Kidney epithelial cell (primary cell): ENCODE measurements around the gene DENND5B. TPM values are rescaled to one million over a fixed set of nuclear protein-coding genes. Genes with fewer than 3 reads are reported as not detected.

ENCODE experiments used
- DNase-seq: peaks from one replicate; pipeline ENCODE4 v3.0.0-alpha.2; 2010; ENCODE audit warnings: low read depth
- H3K27me3 ChIP-seq: 2 replicates; pipeline ENCODE4 v1.6.0; 2011; ENCODE audit warnings: low read length; ENCODE audit not compliant: control insufficient read depth, insufficient read depth
- H3K36me3 ChIP-seq: 2 replicates; pipeline ENCODE4 v1.5.1; 2011; ENCODE audit warnings: low read length; ENCODE audit not compliant: control insufficient read depth, insufficient read depth
- H3K4me3 ChIP-seq: 2 replicates; pipeline ENCODE4 v1.5.1; 2011; ENCODE audit warnings: low read depth, mild to moderate bottlenecking, control low read depth, low read length
- CTCF ChIP-seq: IDR thresholded peaks from 2 replicates; pipeline ENCODE4 v1.5.1; 2011; ENCODE audit warnings: mild to moderate bottlenecking, moderate library complexity, low read length, control low read depth, inconsistent platforms; ENCODE audit not compliant: insufficient read depth, poor library complexity, severe bottlenecking
- total RNA-seq: library from RNA; depleted of rRNA; stranded (reverse); fragments of >200 nt; gene quantifications from 2 replicates; pipeline ENCODE4 v1.2.3, GENCODE V29; 2015

Gene DENND5B
- total RNA-seq, 1 donor from 2014 or later, result 7.6 TPM

GRCh38 chr12:31440586-31440985, 150.3 kb downstream of the DENND5B start:
- Histone ChIP-seq H3K4me3 (no peak overlapping the region), H3K36me3 (no peaks in the 10 kb centered on the region), H3K27me3 (no peaks in the 10 kb centered on the region)
- DNase-seq, result no peak
- no peak for TF ChIP-seq CTCF

GRCh38 chr12:31440134-31440533, 150.8 kb downstream of the DENND5B start:
- H3K4me3 ChIP-seq, result no peak overlapping the region
- DNase-seq, result no peak
- H3K36me3 ChIP-seq, result no peaks in the 10 kb centered on the region
- H3K27me3 ChIP-seq, result no peaks in the 10 kb centered on the region
- no peak for TF ChIP-seq CTCF

GRCh38 chr12:31431721-31432240, 159.2 kb downstream of the DENND5B start:
- Histone ChIP-seq H3K36me3 (no peaks in the 10 kb centered on the region), H3K4me3 (no peak overlapping the region), H3K27me3 (no peaks in the 10 kb centered on the region)
- DNase-seq, result no peak
- no peak for TF ChIP-seq CTCF

GRCh38 chr12:31423405-31423804, 167.5 kb downstream of the DENND5B start:
- TF ChIP-seq CTCF, result no peak
- no peaks in the 10 kb centered on the region for H3K36me3 ChIP-seq
- no peaks in the 10 kb centered on the region for H3K27me3 ChIP-seq
- no peak for DNase-seq
- no peak overlapping the region for H3K4me3 ChIP-seq

- TF ChIP-seq CTCF, result no peak
- H3K36me3 ChIP-seq, result no peaks in the 10 kb centered on the region
- no peak for DNase-seq
- H3K27me3 ChIP-seq, result no peaks in the 10 kb centered on the region
- no peak overlapping the region for H3K4me3 ChIP-seq
Measured at GRCh38 chr12:31412292-31412801, 178.6 kb downstream of the DENND5B start.

GRCh38 chr12:31408763-31409162, 182.2 kb downstream of the DENND5B start:
- no peak for TF ChIP-seq CTCF

More at GRCh38 chr12:31408763-31409162, 182.2 kb downstream of the DENND5B start:
- DNase-seq, result no peak
- Histone ChIP-seq H3K36me3 (no peaks in the 10 kb centered on the region), H3K27me3 (no peaks in the 10 kb centered on the region), H3K4me3 (no peak overlapping the region)
